T-helper 1 cell treated with Interleukin-12 subunit alpha and Interleukin-12 subunit beta and Interleukin-4 antibody, amounts not matched to agents 30 μg/mL and 1 μg/mL, for 36 hours (primary cell): ENCODE data around the gene USP32.
"Not testable (repeated sequence)": the region's sequence is repeated elsewhere in the genome, so short reads cannot be mapped to it uniquely, and the experiment has no call there.

Source experiments
- H3K27ac Mint-ChIP-seq: one replicate; pipeline ENCODE4 v1.8.0; 2021; ENCODE audit warnings: mild to moderate bottlenecking, mixed read lengths
- H3K27me3 Mint-ChIP-seq: one replicate; pipeline ENCODE4 v1.8.0; 2021; ENCODE audit warnings: low read depth, mixed read lengths
- H3K36me3 Mint-ChIP-seq: one replicate; pipeline ENCODE4 v1.8.0; 2021; ENCODE audit warnings: low read depth, mixed read lengths
- H3K4me1 Mint-ChIP-seq: one replicate; pipeline ENCODE4 v1.8.0; 2021; ENCODE audit warnings: low read depth, mixed read lengths
- H3K4me3 Mint-ChIP-seq: one replicate; pipeline ENCODE4 v1.8.0; 2021; ENCODE audit warnings: mild to moderate bottlenecking, moderate library complexity, mixed read lengths
- H3K9me3 Mint-ChIP-seq: one replicate; pipeline ENCODE4 v1.8.0; 2021; ENCODE audit warnings: mixed read lengths

The USP32 gene

DNA sequence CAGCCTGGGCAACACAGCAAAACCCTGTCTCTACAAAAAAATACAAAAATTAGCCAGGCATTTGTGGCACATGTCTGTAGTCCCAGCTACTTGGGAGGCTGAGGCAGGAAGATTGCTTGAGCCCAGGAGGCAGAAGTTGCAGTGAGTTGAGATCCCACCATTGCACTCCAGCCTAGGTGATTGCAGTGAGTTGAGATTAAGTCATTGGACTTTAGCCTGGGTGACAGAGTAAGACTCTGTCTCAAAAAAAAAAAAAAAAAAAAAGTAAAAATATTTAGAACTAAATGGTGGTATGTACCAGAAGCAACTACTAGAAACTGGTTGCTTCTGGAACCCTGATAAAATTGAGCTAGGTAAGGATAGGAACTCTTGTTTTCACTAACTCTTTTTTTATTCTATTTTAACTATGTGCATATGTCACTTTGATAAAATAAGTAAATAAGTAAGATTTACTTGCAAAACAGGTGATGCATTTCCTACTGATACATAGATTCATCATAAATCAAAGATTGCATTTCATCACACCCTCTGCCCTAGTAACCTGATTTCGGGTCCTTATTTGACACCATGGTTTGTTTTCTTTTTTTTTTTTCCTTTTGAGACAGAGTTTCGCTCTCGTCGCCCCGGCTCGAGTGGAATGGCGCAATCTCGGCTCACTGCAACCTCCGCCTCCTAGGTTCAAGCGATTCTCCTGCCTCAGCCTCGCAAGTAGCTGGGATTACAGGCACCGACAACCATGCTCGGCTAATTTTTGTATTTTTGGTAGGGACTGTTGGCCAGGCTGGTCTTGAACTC, 66.0 kb downstream of the USP32 start:
- H3K4me3 Mint-ChIP-seq: no peak overlapping the region
- peaks cover 7% of the 10 kb centered on the region for H3K36me3 Mint-ChIP-seq
- peaks cover 2% of the 10 kb centered on the region for H3K4me1 Mint-ChIP-seq
- no peaks in the 10 kb centered on the region for H3K9me3 Mint-ChIP-seq
- H3K27me3 Mint-ChIP-seq: no peaks in the 10 kb centered on the region
- no peak overlapping the region for H3K27ac Mint-ChIP-seq

DNA sequence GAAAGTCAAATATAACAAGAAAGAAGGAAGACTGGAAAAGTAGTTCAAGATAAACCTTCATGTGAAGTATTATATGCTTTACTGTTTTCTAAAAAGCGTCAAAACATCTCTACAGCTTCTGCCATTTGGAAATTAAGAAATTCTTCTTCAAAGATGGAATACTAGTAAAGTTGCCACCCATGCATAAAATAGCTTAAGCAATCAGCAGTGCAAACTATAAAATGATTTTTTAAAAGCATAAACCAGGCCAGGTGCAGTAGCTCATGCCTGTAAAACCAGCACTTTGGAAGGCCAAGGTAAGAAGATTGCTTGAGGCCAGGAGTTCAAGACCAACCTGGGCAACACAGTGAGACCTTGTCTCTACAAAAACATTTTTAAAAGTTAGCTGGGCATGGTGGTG, 68.2 kb downstream of the USP32 start:
- Mint-ChIP-seq H3K36me3 (no peaks in the 10 kb centered on the region), H3K27me3 (no peaks in the 10 kb centered on the region), H3K9me3 (no peaks in the 10 kb centered on the region), H3K27ac (no peak overlapping the region), H3K4me3 (no peak overlapping the region), H3K4me1 (peaks cover 4% of the 10 kb centered on the region)

DNA sequence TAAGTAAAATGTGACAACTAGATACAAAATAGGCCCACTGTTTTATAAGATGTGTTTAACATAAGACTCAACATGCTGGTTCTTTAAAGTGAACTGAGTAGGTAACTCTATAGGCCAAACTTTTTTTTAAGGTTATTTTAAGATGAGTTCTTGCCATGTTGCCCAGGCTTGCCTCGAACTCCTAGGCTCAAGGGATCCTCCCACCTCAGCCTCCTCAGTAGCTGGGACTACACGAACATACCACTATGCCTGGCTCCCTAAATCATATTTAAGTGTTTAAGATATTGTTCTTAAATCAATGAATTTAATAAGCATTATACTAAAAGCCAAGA, 69.9 kb downstream of the USP32 start:
- peaks cover 3% of the 10 kb centered on the region for H3K4me1 Mint-ChIP-seq
- no peak overlapping the region for H3K27ac Mint-ChIP-seq
- H3K9me3 Mint-ChIP-seq: no peaks in the 10 kb centered on the region
- H3K27me3 Mint-ChIP-seq: no peaks in the 10 kb centered on the region
- H3K4me3 Mint-ChIP-seq: no peak overlapping the region
- H3K36me3 Mint-ChIP-seq: no peaks in the 10 kb centered on the region

DNA sequence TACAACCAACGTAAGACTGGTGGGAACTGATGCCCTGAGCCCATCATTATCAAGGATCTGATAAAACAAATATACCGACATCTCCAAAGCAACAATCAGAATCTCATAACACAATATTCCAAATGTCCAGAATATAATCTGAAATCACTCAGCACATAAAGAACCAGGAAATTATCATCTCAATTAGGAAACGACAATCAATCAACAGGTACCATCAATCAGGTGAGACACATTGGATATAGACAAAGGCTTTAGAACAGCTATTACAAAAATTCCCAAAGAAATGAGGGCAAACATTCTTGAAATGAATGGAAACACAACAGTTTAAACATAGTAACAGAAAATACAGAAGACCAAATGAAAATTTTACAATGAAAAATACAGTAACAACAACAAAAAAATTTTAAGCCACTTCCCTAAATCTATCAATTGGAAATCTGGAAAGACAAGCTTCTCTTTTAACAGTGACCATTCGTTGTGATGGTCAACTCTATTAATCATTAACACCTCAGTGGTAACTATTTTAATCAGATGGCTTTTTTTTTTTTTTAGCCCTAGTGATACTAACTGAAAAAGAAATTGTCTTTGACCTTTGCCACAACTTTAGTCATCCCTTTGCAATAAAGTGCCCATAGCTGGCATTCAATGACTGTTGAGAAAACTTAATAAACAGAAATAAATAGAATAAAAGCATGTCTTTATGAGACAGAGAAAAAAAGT, 70.4 kb downstream of the USP32 start:
- Mint-ChIP-seq H3K9me3 (no peaks in the 10 kb centered on the region), H3K36me3 (no peaks in the 10 kb centered on the region), H3K27ac (no peak overlapping the region), H3K27me3 (no peaks in the 10 kb centered on the region), H3K4me1 (peaks cover 2% of the 10 kb centered on the region), H3K4me3 (no peak overlapping the region)

DNA sequence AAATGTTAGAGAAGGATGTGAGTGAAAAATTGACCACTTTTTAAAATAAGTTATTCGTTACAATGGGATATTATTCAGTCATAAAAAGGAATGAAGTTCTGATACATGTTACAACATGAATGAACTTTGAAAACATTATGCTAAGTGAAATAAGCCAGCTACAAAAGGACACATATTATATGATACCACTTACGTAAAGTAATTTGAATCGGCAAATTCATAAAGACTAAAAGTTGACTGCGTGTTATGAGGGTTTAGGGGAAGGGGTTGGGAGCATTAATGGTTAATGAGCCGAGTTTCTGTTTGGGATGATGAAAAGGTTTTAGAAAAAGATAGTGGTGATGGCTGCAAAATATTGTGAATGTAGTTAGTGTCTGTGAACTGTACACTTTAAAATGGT, 73.1 kb downstream of the USP32 start:
- H3K4me1 Mint-ChIP-seq: peaks cover 9% of the 10 kb centered on the region
- no peaks in the 10 kb centered on the region for H3K27me3 Mint-ChIP-seq
- no peaks in the 10 kb centered on the region for H3K36me3 Mint-ChIP-seq
- no peak overlapping the region for H3K27ac Mint-ChIP-seq
- no peak overlapping the region for H3K4me3 Mint-ChIP-seq
- no peaks in the 10 kb centered on the region for H3K9me3 Mint-ChIP-seq

DNA sequence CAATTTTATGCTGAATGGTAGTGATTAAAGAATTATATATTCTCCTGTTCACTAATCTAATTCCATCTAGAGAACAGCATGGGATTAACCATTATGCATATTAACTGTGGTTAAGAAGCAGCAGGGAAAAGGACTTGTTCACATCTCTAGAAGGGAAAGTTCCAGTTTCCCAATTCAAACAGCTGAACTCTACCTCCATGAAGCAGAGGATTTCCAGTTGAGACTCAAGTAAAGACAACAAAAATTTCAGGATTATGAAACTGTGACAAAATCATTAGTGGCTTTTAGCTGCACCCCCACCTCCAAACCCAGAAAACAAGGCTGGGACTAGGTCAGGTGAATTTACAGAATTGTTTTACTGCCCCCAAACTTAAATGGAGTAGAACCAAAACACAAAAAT, 73.6 kb downstream of the USP32 start:
- Mint-ChIP-seq H3K4me3 (no peak overlapping the region), H3K36me3 (no peaks in the 10 kb centered on the region), H3K4me1 (peaks cover 11% of the 10 kb centered on the region), H3K9me3 (no peaks in the 10 kb centered on the region), H3K27me3 (no peaks in the 10 kb centered on the region), H3K27ac (no peak overlapping the region)

DNA sequence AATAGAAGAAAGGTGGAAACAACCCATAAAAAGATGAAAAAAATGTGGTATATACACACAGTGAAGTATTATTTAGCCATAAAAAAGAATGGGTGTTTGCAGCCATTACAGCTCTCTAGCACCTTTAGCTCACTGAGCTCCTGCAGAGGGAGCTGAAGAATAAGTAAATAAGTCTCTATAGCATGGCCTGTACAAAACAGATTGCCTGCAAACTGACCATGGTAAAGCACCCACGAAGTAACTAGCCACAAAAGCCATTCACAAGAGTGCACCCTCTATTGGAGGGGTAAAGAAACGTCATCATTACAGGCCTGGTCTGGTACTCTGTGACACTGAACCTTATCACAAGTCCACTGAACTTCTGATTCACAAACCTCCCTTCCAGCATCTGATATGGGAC, 76.3 kb downstream of the USP32 start:
- Mint-ChIP-seq H3K27me3 (no peaks in the 10 kb centered on the region), H3K4me3 (no peak overlapping the region), H3K27ac (no peak overlapping the region), H3K4me1 (peaks cover 13% of the 10 kb centered on the region), H3K9me3 (no peaks in the 10 kb centered on the region), H3K36me3 (no peaks in the 10 kb centered on the region)

DNA sequence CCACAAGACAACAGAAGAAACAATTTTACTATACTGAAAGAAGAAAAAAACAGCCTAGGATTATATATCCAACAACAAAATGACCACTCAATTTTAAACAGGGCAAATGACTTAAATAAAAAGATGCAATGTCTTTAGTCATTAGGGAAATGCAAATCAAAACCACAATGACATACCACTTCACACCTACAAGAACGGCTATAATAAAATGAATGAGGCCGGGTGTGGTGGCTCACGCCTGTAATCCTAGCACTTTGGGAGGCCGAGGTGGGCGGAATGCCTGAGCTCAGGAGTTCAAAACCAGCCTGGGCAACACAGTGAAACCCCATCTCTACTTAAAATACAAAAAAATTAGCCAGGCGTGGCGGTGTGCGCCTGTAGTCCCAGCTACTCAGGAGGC, 77.0 kb downstream of the USP32 start:
- H3K27ac Mint-ChIP-seq, H3K27me3 Mint-ChIP-seq, H3K9me3 Mint-ChIP-seq, H3K36me3 Mint-ChIP-seq, H3K4me3 Mint-ChIP-seq: not testable (repeated sequence)
- peaks cover 12% of the 10 kb centered on the region for H3K4me1 Mint-ChIP-seq

DNA sequence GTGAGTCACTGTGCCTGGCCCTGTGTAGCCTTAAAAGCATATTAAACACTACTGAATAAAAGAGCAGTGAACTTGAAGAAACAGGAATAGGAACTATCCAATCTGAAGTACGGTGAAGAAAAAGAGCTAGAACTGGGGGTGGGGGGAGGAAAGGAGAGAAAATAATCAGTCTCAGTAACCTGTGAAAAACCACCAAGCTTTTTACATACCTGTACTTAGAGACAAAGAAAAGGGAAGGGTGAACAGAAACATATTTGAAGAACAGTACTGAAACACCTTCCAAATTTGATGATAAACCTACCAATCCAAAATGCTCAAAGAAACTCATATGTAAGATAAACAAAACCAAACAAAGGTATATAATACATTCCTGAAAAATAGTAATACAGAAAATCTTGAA, 77.5 kb downstream of the USP32 start:
- peaks cover 11% of the 10 kb centered on the region for H3K4me1 Mint-ChIP-seq
- no peaks in the 10 kb centered on the region for H3K27me3 Mint-ChIP-seq
- no peaks in the 10 kb centered on the region for H3K36me3 Mint-ChIP-seq
- no peaks in the 10 kb centered on the region for H3K9me3 Mint-ChIP-seq
- H3K4me3 Mint-ChIP-seq: no peak overlapping the region
- peak overlapping the region; percentile 7 for H3K27ac Mint-ChIP-seq

DNA sequence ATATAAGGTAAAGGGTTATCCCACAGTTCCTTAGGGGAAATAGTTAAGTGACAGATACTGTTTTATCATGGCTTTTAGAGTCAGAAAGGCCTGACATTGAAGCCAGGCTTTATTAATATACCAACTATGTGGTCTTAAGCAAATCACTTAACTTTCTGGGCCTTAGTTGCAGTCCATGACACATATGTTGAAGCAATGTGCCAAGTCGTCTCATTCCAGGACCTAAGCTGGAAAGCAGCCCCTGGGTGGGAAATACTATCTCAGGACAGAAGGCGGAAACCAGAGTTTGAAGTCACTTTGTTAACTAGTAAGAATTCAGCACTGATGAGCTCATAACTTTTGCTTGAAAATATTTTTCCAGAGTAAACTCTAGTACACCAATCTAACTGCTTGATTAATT, 80.0 kb downstream of the USP32 start:
- Mint-ChIP-seq H3K27me3 (no peaks in the 10 kb centered on the region), H3K36me3 (peaks cover 5% of the 10 kb centered on the region), H3K4me3 (no peak overlapping the region), H3K4me1 (peaks cover 13% of the 10 kb centered on the region), H3K27ac (no peak overlapping the region), H3K9me3 (no peaks in the 10 kb centered on the region)

DNA sequence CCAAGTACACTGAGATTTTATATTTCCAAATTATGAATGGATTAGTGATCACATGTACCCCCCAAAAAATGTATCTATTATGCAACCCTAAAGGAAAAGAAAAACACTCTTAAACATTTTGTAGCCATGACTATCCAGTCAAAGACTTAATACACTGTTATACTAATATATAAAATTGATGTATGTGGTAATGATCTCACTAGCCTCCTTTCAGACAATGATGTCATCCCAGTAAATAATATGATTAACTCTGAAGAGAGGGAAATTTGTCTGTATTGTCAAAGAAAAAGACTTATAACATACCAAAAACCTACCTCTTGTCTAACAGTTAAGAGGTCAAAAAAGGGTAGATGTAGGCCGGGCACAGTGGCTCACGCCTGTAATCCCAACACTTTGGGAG, 80.7 kb downstream of the USP32 start:
- H3K4me3 Mint-ChIP-seq: no peak overlapping the region
- peaks cover 5% of the 10 kb centered on the region for H3K36me3 Mint-ChIP-seq
- H3K9me3 Mint-ChIP-seq: no peaks in the 10 kb centered on the region
- H3K27ac Mint-ChIP-seq: no peak overlapping the region
- no peaks in the 10 kb centered on the region for H3K27me3 Mint-ChIP-seq
- H3K4me1 Mint-ChIP-seq: peaks cover 13% of the 10 kb centered on the region

DNA sequence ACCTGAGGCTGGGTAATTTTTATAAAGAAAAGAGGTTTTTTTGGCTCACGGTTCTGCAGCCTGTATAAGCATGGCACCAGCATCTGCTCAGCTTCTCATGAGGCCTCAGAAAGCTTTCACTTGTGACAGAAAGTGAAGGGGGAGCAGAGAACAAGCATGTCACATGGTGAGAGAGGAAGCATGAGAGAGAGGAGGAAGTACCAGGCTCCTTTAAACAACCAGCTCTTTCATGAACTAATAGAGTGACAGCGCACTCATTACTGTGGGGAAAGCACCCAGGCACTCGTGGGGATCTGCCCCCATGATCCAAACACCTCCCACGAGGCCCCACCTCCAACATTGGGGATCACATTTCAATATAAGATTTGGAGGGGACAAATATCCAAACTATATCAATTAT, 86.8 kb downstream of the USP32 start:
- Mint-ChIP-seq H3K36me3 (peaks cover 9% of the 10 kb centered on the region), H3K4me1 (peaks cover 17% of the 10 kb centered on the region), H3K27ac (no peak overlapping the region), H3K9me3 (no peaks in the 10 kb centered on the region), H3K27me3 (no peaks in the 10 kb centered on the region), H3K4me3 (no peak overlapping the region)

DNA sequence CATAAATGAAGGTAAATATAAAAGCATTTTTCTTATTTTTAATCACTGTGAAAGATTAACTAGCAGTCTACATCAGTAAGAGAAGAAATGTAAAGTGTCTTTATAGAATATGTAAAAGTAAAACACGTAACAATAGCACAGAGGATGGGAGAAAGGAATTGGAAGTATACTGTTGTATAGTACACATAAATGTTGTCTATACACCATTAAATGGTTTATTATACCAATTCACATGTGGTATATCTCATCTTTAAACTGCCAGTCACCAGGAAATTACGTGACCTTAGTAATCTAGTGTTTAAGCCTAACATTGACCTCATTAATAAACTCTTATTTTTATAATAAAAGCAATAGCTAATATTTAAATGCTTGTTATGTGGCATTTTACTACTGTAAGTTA, 87.4 kb downstream of the USP32 start:
- peaks cover 17% of the 10 kb centered on the region for H3K4me1 Mint-ChIP-seq
- H3K27ac Mint-ChIP-seq: no peak overlapping the region
- H3K4me3 Mint-ChIP-seq: no peak overlapping the region
- no peaks in the 10 kb centered on the region for H3K27me3 Mint-ChIP-seq
- peaks cover 9% of the 10 kb centered on the region for H3K36me3 Mint-ChIP-seq
- H3K9me3 Mint-ChIP-seq: no peaks in the 10 kb centered on the region

DNA sequence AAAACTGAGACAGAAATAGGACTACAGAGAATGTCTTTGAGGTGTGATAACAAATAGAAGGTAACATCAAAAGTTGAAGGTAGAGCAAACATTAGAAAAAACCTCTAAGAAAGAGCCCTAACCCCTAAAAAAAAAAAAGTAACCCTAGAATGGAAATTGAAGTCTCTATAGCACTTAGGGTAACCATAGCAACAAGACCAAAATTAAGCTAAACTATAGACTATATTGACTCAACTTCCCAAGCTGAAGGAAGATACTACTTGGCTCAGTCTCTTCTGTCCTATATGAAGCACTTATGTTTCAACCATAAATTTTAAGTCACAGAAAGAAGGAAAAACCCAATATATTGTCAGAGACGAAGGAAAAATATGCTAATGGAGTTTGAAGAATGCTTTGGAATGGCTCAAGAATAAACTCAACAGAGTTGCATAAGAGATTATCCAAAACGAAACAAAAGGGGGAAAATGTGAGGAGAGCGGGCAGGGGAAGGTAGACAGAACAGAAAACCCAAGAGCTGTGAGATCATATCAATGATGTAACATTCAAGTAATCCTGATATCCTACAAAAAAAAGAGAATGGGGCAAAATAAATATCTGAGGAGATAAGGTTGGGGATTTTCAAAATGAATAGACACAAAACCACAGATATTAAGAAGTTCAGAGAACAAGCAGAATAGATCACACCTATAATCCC, 88.4 kb downstream of the USP32 start:
- no peak overlapping the region for H3K27ac Mint-ChIP-seq
- peaks cover 17% of the 10 kb centered on the region for H3K4me1 Mint-ChIP-seq
- no peak overlapping the region for H3K4me3 Mint-ChIP-seq
- H3K9me3 Mint-ChIP-seq: no peaks in the 10 kb centered on the region
- peaks cover 7% of the 10 kb centered on the region for H3K36me3 Mint-ChIP-seq
- H3K27me3 Mint-ChIP-seq: no peaks in the 10 kb centered on the region

DNA sequence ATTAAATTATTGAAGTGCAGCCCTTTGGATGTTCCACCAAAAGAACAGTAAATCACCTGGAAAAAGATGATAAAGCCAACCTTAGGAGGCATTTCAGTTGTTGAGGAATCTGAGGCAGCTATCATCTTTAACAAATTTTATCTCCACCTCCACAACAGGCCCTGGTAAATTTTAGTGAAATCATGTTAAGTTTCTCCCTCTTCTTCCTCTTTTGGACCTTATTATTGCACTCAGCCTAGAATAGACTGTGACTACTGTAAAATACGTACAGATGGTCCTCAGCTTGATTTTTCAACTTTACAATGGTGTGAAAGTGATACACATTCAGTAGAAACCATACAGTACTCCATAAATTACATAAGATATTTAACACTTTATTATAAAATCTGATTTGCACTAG, 90.3 kb downstream of the USP32 start:
- H3K27me3 Mint-ChIP-seq: no peaks in the 10 kb centered on the region
- H3K4me3 Mint-ChIP-seq: no peak overlapping the region
- no peaks in the 10 kb centered on the region for H3K9me3 Mint-ChIP-seq
- H3K4me1 Mint-ChIP-seq: peaks cover 15% of the 10 kb centered on the region
- H3K27ac Mint-ChIP-seq: no peak overlapping the region
- H3K36me3 Mint-ChIP-seq: peaks cover 4% of the 10 kb centered on the region
